Measurements from ENCODE around the gene ANKRD28.

- TF ChIP-seq CTCF (conservative IDR thresholded peaks at IDR 0.05; ENCODE audit: low read depth, low read length): no peak
- no peak for TF ChIP-seq EZH2 (IDR thresholded peaks at IDR 0.05; ENCODE audit: low read length, unreplicated experiment)
Measured at GRCh38 chr3:15638891-15639262, 158.9 kb downstream of the ANKRD28 start.

All from PC-3 (cell line).